CD4-positive, alpha-beta T cell treated with Interleukin-6 for 4 hours (primary cell): ENCODE results near the gene ADCY5.
"Not testable (repeated sequence)": the region's sequence is repeated elsewhere in the genome, so short reads cannot be mapped to it uniquely, and the experiment has no call there.

Experiments
- DNase-seq: peaks from one replicate; pipeline ENCODE4 v3.0.0-alpha.2; 2020; ENCODE audit warnings: mixed read lengths

The ADCY5 gene

GRCh38 chr3:123448536-123449101 lies at the start of gene ADCY5:
TSS of gene ADCY5 (minus strand) at chr3:123449090. CDS start at chr3:123448545, 545 bp downstream.
- DNase-seq = no peak

- no peak for DNase-seq
Measured at GRCh38 chr3:123493912-123494311, 45.0 kb upstream of the ADCY5 start.

DNA sequence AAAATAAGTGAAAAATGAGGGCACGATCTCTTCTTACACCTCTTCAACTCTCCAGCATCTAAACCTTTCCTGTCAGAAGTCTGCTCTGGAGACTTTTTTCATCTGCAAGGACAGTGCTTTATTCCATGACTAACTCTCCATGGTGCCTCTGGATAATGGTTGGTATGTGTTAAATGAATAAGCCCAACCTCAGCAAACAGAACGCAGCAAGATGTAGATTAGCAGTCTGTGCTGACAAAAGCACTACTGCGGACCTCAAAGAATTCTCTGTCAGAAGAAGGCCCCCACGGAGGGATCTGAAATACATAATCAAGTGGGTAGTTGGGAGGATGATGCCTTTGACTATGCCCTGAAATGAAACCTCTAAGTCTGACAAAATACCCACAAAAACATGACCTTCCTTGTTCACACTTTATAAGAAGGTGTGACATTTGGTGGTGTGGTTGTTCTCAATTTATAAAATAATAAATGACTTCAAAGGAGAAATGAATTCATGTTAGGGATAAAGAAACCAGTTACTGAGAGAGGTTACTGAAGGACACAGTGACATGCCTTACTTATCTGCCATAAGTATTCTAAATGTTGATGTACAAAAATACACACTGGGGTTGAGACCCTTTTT lies 43.2 kb upstream of the ADCY5 start:
- DNase-seq = no peak

DNA sequence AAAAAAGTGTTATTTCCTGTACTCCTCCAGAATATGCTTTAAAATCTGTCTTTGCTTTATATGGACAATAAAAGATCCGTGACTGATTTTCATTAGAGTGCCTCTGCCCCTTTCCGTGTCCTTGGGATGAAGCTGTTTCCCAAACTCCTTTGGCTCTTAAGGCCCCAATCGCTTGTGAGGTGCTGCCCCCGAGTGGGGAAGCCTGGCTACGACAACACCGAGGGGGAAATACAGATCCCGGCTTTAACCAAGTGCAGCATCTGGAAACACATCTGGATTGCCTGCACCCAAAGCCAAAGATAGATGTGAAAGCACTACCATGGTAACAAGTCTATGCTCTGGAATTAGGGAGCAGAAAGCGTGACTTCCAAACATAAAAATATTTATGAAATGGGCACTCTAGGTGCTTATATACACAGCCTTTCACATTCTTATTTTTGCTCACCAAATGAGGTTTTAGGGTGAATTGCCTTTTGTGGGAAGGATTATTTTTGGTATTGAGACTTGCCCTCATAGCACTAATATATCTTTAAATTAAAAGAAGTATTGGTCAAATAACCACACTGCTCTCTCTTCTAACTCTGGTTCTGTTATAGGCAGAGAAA lies 40.6 kb upstream of the ADCY5 start:
- DNase-seq = peak; percentile 40

- DNase-seq = no peak
Measured at GRCh38 chr3:123488645-123489347, 39.9 kb upstream of the ADCY5 start.

- DNase-seq = not testable (repeated sequence)
Measured at GRCh38 chr3:123487063-123487462, 38.2 kb upstream of the ADCY5 start.

DNA sequence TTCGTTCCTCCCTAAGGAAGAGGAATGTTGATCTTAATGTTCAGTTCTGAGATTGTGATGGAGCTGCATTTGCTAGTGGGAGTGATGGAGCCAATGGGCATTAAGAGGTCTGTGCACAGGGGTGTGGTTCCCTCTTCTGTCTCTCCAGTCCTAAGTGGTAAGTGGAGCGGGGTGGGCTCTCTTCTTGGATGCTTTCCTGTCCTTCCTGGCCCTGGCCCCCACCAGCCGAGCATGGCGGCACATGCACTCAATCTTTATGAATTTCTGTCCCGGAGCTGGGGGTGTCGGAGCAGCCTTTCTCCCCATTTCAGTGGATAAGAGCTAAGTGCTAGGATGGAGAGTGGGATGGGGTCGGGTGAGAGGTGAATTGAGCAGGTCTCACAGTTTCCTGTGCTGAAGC lies 37.6 kb upstream of the ADCY5 start:
- no peak for DNase-seq

- no peak for DNase-seq
Measured at GRCh38 chr3:123485551-123485950, 36.7 kb upstream of the ADCY5 start.

DNA sequence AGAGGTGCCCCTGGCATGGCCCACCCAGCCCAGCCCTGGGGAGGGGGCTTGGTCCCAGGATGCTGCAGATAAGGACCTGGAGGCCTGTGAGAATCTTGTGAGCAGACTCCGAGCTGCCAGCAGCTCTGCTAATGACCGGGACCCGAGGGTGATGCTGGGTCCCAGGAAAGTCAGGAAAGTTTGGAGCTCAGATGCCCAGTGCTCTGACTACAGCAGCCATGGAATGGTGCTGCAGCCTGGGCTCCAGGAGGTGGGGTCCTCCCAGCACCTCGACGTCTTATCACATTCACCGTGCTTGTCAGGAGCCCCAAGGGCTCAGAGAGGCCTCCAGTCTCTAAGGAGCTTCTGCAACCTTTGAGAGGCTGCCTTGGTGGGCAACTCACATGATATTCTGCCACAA lies 34.3 kb upstream of the ADCY5 start:
- DNase-seq = no peak

- DNase-seq = no peak
Measured at GRCh38 chr3:123481722-123482457, 33.0 kb upstream of the ADCY5 start.

DNA sequence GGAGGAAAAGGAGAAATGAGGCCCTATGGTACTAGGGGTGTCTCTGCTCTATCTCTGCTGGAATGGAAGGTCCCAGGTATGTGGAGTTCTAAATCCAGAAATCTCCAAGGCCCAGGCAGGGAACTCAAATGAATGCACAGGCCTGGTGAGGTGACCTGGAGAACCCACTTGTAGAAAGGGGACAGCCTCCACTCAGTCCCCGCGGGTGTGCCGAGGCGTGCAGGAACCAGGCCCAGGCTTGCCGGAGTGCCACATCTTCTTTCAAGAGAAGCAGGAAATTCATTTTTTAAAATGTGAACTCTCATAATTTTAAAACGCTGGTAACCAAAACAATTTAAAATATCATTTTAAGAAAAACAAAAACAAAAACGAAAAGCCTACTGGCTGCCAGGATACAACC lies 32.2 kb upstream of the ADCY5 start:
- no peak for DNase-seq

- no peak for DNase-seq
Measured at GRCh38 chr3:123480428-123480827, 31.5 kb upstream of the ADCY5 start.

DNA sequence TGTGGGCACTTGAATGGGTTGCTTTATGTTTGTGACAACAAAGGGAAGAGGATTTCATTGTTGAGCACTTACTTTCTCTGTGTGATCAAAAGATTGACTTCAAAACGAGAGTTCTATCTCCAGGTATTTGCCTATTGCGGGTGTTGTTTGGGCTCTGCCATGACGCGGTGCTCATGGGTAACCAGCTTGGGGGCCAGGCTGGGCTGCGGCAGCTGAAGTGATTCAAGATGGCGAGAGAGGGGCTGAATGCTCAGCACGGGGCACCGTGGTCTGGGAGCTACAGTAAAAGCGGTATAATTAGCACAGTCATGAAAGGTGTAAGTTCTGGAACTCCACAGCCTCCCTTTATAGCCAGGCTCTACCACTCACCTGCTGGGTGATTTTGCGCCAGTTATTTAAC lies 31.0 kb upstream of the ADCY5 start:
- DNase-seq = no peak

GRCh38 chr3:123478314-123478713 lies 29.4 kb upstream of the ADCY5 start:
- DNase-seq = no peak

GRCh38 chr3:123476967-123477750 lies 28.3 kb upstream of the ADCY5 start:
- DNase-seq = no peak

DNA sequence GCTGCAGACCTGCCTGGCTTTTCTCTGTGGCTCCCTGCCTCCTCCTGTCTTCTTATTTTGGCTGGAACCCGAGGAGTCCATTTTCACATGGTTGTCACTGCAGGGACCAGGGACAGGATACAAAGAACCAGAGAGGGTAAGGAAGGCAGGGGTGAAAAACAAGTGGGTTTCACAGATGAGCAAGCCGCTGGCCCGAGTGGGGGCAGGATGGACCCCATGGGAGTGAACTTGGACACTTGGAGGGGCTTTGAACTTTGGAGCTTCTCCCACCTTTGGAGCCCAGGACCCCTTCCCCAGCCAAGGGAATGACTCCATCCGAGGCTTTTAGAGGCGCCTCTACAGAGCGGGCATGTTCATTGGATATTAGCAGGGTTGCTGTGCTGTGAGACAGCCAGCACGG lies 26.9 kb upstream of the ADCY5 start:
- no peak for DNase-seq

DNA sequence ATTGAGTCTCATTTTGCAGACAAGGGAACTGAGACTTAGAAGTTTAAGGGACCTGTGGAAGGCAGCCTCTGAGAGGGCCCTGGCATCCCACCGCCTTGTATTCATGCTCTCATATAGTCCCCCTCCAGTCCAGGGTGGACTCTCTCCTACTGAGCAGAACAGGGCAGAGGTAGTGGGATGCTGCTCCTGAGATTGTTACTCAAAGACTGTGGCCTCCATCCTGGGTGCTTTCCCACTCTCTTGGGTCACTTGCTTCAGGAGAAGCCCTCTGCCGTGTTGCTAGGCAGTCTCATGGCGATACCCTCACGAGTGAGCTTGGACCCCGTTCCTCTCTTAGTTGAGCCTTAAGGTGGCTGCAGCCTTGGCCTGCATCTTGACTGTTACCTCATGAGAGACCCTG lies 22.2 kb upstream of the ADCY5 start:
- no peak for DNase-seq

DNA sequence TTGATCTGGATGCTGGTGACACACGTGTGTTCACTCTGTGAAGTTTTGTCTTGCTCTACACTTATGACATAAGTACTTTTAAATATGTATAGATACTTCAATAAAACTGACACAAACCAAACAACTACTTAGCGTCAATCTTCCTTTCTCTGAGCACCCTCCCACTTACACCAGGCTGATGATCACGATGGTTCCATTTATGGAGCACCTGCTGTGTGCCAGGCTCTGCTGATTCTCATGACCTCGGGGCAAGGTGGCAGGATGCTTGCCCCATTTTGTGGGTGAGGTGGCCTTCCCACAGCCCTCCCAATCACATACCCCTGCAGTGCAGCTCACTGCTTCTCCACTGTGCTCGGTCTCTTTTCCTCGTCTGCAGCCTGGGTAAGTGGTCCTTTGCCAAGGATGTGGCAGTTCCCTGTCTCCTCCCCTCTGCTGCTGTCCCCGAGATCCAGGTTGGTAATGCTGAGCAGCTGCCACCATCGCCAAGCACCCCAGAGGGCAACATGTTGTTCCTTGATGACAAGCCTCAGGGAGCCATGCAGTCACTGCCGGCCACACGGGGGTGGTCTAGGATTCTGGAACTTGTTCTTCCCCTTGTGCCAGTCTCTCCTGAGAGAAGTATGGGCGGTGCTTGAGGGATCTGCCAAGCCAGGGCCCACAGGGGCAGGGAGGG lies 20.6 kb upstream of the ADCY5 start:
- no peak for DNase-seq

- no peak for DNase-seq
Measured at GRCh38 chr3:123467046-123467445, 18.2 kb upstream of the ADCY5 start.

GRCh38 chr3:123464211-123464610 lies 15.3 kb upstream of the ADCY5 start:
- no peak for DNase-seq

DNA sequence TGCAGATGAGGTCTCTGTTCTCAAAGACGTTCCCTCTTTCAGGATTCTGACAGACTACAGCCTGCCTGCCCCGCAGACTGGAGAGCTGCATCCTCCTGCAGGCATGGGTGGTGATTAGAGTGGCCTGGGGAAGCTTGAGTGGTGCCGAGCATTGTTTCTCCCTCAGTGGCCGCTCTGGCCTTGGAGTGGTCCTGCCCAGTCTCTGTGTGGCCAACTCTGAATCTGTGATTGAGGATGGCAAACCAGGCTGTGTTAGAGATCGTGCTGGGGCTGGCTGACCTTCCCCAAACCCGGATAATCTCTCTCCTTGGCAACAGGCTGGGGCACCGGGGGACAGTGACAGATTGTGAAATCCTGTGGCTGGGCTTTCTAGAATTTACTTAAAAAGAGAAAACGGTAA lies 11.0 kb upstream of the ADCY5 start:
- DNase-seq = no peak

DNA sequence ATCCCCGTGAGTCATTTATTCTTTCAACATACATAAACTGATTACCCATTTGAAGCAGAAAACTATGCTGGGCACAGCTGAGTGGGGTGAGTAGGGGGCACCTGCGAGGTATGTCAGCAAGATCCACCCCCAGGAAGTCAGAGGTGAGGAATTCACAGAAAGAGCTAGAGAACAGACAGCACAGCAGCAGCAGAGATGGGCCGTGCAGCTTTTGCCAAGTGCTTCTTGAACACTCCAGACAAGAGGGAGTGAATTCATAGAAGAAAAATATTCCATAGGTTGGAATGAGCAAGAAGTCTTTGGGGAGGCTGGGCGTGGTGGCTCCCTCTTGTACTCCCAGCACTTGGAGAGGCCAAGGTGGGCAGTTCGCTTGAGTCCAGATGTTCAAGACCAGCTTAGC lies 9.4 kb upstream of the ADCY5 start:
- no peak for DNase-seq
